C4-2B (cell line): ENCODE measurements around the gene CEP131.

ENCODE experiments used
- ZFX ChIP-seq: fragments of 450-650 bp; IDR thresholded peaks from 2 replicates; pipeline ENCODE4 v1.6.1; 2017
- TF ChIP-seq, protein P1 (sequence below): fragments of 450-650 bp; conservative IDR thresholded peaks from 2 replicates; pipeline ENCODE4 v1.5.1; 2017; ENCODE audit warnings: mild to moderate bottlenecking

DNA sequence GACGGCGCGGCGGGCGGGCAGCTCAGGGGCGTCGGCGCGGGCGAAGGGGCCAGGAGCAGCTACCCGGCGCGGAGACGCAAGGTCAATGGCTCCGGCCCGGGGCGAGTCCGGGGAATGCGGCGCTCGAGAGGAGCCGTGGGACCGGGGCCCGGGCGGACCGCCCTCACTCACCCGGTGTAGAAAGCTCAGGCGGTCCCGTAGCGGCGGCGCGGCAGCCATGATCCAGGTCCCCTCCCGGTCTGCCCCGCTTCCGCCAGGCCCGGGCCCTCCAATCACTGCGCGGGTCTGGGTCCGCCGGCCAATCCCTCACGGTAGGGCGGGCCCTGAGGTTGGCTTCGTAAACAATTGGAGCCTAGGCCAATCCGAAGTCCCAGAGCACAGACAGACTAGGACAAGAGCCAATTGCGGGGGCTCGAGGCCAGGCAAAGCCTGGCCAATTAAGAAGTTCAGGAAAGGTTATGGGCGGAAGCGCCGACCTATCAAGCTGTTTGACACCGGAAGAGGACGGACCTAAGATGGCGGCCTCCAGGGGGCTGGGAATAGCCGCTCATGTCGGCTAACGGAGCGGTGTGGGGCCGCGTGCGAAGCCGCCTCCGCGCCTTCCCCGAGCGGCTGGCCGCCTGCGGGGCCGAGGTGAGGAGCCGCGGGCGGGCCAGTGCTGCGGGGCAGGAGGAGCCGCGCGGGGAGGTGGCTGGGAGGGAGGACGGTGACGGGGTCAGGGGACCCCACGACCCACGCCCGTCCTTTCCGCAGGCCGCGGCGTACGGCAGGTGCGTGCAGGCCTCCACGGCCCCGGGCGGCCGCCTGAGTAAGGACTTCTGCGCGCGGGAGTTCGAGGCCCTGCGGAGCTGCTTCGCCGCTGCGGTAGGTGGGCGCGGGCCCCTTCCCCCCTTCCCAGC, 16.3 kb upstream of the CEP131 start, which contains the start of the genes NDUFAF8 and TEPSIN:
- TF ChIP-seq, protein P1, sequence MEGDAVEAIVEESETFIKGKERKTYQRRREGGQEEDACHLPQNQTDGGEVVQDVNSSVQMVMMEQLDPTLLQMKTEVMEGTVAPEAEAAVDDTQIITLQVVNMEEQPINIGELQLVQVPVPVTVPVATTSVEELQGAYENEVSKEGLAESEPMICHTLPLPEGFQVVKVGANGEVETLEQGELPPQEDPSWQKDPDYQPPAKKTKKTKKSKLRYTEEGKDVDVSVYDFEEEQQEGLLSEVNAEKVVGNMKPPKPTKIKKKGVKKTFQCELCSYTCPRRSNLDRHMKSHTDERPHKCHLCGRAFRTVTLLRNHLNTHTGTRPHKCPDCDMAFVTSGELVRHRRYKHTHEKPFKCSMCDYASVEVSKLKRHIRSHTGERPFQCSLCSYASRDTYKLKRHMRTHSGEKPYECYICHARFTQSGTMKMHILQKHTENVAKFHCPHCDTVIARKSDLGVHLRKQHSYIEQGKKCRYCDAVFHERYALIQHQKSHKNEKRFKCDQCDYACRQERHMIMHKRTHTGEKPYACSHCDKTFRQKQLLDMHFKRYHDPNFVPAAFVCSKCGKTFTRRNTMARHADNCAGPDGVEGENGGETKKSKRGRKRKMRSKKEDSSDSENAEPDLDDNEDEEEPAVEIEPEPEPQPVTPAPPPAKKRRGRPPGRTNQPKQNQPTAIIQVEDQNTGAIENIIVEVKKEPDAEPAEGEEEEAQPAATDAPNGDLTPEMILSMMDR: no peak
- TF ChIP-seq ZFX: peak; percentile 91; the same call in 1 of the 2 replicates
